Activated CD4-positive, alpha-beta memory T cell treated with anti-CD3 and anti-CD28 coated beads, Interleukin-2, amount 10 ng/mL, durations not matched to agents 7 days and 5 days (primary cell): ENCODE data around the gene KNSTRN. TPM values are rescaled to one million over a fixed set of nuclear protein-coding genes. Genes with fewer than 3 reads are reported as not detected.

Experiments
- CTCF ChIA-PET: fragments of 350-600 bp; sonication (Branson Sonifier 250); formaldehyde crosslinking; loops from one replicate; lab custom pipeline; 2021; ENCODE audit warnings: antibody characterized with exemption, inconsistent platforms; lab: Charles Lee
- POLR2A ChIA-PET: fragments of 350-600 bp; sonication (Branson Sonifier 250); formaldehyde crosslinking; loops from one replicate; lab custom pipeline; 2021; ENCODE audit warnings: antibody characterized with exemption; lab: Charles Lee
- DNase-seq: peaks from one replicate; pipeline ENCODE4 v3.0.0-alpha.2; 2020
- H3K27ac Mint-ChIP-seq: one replicate; pipeline ENCODE4 v1.8.0; 2021; ENCODE audit warnings: mild to moderate bottlenecking, mixed read lengths
- H3K27me3 Mint-ChIP-seq: one replicate; pipeline ENCODE4 v1.8.0; 2021; ENCODE audit warnings: mixed read lengths
- H3K36me3 Mint-ChIP-seq: one replicate; pipeline ENCODE4 v1.8.0; 2021; ENCODE audit warnings: low read depth, mixed read lengths
- H3K4me1 Mint-ChIP-seq: one replicate; pipeline ENCODE4 v1.8.0; 2021; ENCODE audit warnings: mixed read lengths
- H3K4me3 Mint-ChIP-seq: one replicate; pipeline ENCODE4 v1.8.0; 2021; ENCODE audit warnings: mild to moderate bottlenecking, mixed read lengths
- H3K9me3 Mint-ChIP-seq: one replicate; pipeline ENCODE4 v1.8.0; 2021; ENCODE audit warnings: mixed read lengths
- total RNA-seq, 2 experiments: library from RNA; stranded (reverse); gene quantifications; one replicate each; pipeline ENCODE4 v1.2.3, GENCODE V29; 2021

The KNSTRN gene
- total RNA-seq, 2 experiments from 2014 or later, result 54.2 to 54.3 TPM

- ChIA-PET CTCF (interaction anchor here (0.6 kb wide), 1 partner anchor 10 kb away, joined by 4 read pairs; no protein-coding TSS in a partner anchor), POLR2A (interaction anchor here (1.1 kb wide), 1 partner anchor 44 kb away, joined by 3 read pairs; no protein-coding TSS in a partner anchor)
- DNase-seq, result no peak
- peaks cover 3% of the 10 kb centered on the region for H3K4me1 Mint-ChIP-seq
- H3K4me3 Mint-ChIP-seq, result no peak overlapping the region
- H3K27me3 Mint-ChIP-seq, result no peaks in the 10 kb centered on the region
- H3K36me3 Mint-ChIP-seq, result no peaks in the 10 kb centered on the region
- H3K9me3 Mint-ChIP-seq, result no peaks in the 10 kb centered on the region
- no peak overlapping the region for H3K27ac Mint-ChIP-seq
Observed at GRCh38 chr15:40347559-40348473, 34.7 kb upstream of the KNSTRN start.

- Mint-ChIP-seq H3K9me3 (no peaks in the 10 kb centered on the region), H3K36me3 (no peaks in the 10 kb centered on the region), H3K4me1 (peaks cover 3% of the 10 kb centered on the region), H3K4me3 (no peak overlapping the region), H3K27me3 (no peaks in the 10 kb centered on the region), H3K27ac (no peak overlapping the region)
- POLR2A ChIA-PET, result interaction anchor here (1.1 kb wide), 1 partner anchor 43 kb away, joined by 3 read pairs; no protein-coding TSS in a partner anchor
- CTCF ChIA-PET, result interaction anchor here (0.6 kb wide), 1 partner anchor 11 kb away, joined by 4 read pairs; no protein-coding TSS in a partner anchor
- DNase-seq, result no peak
Observed at GRCh38 chr15:40348474-40348870, 34.0 kb upstream of the KNSTRN start.

- ChIA-PET POLR2A (no interaction called here), CTCF (no interaction called here)
- Mint-ChIP-seq H3K27me3 (no peaks in the 10 kb centered on the region), H3K4me3 (no peak overlapping the region), H3K27ac (no peak overlapping the region), H3K4me1 (no peaks in the 10 kb centered on the region), H3K9me3 (no peaks in the 10 kb centered on the region), H3K36me3 (no peaks in the 10 kb centered on the region)
- DNase-seq, result no peak
Observed at GRCh38 chr15:40349163-40349562, 33.4 kb upstream of the KNSTRN start.

- ChIA-PET POLR2A (no interaction called here), CTCF (interaction anchor here (0.7 to 1.5 kb wide), 3 partner anchors 16 to 78 kb away, joined by 3 to 4 read pairs (median 3); no protein-coding TSS in a partner anchor)
- Mint-ChIP-seq H3K36me3 (no peaks in the 10 kb centered on the region), H3K27me3 (peaks cover 16% of the 10 kb centered on the region), H3K27ac (no peak overlapping the region), H3K4me3 (no peak overlapping the region), H3K9me3 (no peaks in the 10 kb centered on the region), H3K4me1 (no peaks in the 10 kb centered on the region)
- no peak for DNase-seq
Observed at GRCh38 chr15:40352281-40352901, 30.1 kb upstream of the KNSTRN start.

- H3K27me3 Mint-ChIP-seq, result peaks cover 16% of the 10 kb centered on the region
- DNase-seq, result no peak
- H3K4me1 Mint-ChIP-seq, result peaks cover 5% of the 10 kb centered on the region
- no peaks in the 10 kb centered on the region for H3K36me3 Mint-ChIP-seq
- POLR2A ChIA-PET, result no interaction called here
- H3K4me3 Mint-ChIP-seq, result no peak overlapping the region
- CTCF ChIA-PET, result interaction anchor here (1.3 to 2.7 kb wide), 2 partner anchors 9 to 69 kb away, joined by 6 to 7 read pairs; no protein-coding TSS in a partner anchor
- H3K27ac Mint-ChIP-seq, result no peak overlapping the region
- H3K9me3 Mint-ChIP-seq, result no peaks in the 10 kb centered on the region
Observed at GRCh38 chr15:40353697-40354096, 28.8 kb upstream of the KNSTRN start.

- H3K4me1 Mint-ChIP-seq, result peaks cover 11% of the 10 kb centered on the region
- H3K4me3 Mint-ChIP-seq, result no peak overlapping the region
- H3K9me3 Mint-ChIP-seq, result no peaks in the 10 kb centered on the region
- DNase-seq, result no peak
- POLR2A ChIA-PET, result no interaction called here
- CTCF ChIA-PET, result interaction anchor here (0.7 to 3.8 kb wide), 9 partner anchors 10 to 213 kb away, joined by 3 to 30 read pairs (median 7); no protein-coding TSS in a partner anchor
- H3K27me3 Mint-ChIP-seq, result peaks cover 18% of the 10 kb centered on the region
- no peaks in the 10 kb centered on the region for H3K36me3 Mint-ChIP-seq
- H3K27ac Mint-ChIP-seq, result no peak overlapping the region
Observed at GRCh38 chr15:40354408-40355171, 27.9 kb upstream of the KNSTRN start.

- Mint-ChIP-seq H3K4me1 (peaks cover 11% of the 10 kb centered on the region), H3K27me3 (peaks cover 18% of the 10 kb centered on the region), H3K4me3 (no peak overlapping the region), H3K9me3 (no peaks in the 10 kb centered on the region), H3K36me3 (no peaks in the 10 kb centered on the region), H3K27ac (no peak overlapping the region)
- ChIA-PET POLR2A (interaction anchor here (1.0 to 1.3 kb wide), 3 partner anchors 10 to 27 kb away, joined by 3 to 4 read pairs (median 3); partner anchors contain the start of gene KNSTRN), CTCF (interaction anchor here (1.0 to 3.8 kb wide), 7 partner anchors 11 to 77 kb away, joined by 4 to 30 read pairs (median 8); partner anchors contain the start of gene INAFM2)
- no peak for DNase-seq
Observed at GRCh38 chr15:40355976-40356585, 26.4 kb upstream of the KNSTRN start.

- ChIA-PET POLR2A (interaction anchor here (1.0 to 1.3 kb wide), 4 partner anchors 11 to 49 kb away, joined by 3 to 4 read pairs (median 4); partner anchors contain the start of gene KNSTRN), CTCF (interaction anchor here (0.8 to 3.8 kb wide), 7 partner anchors 11 to 50 kb away, joined by 3 to 30 read pairs (median 4); partner anchors contain the start of gene INAFM2)
- H3K9me3 Mint-ChIP-seq, result no peaks in the 10 kb centered on the region
- no peak for DNase-seq
- peaks cover 11% of the 10 kb centered on the region for H3K4me1 Mint-ChIP-seq
- peaks cover 18% of the 10 kb centered on the region for H3K27me3 Mint-ChIP-seq
- H3K27ac Mint-ChIP-seq, result no peak overlapping the region
- H3K36me3 Mint-ChIP-seq, result no peaks in the 10 kb centered on the region
- peak overlapping the region; percentile 36 for H3K4me3 Mint-ChIP-seq
Observed at GRCh38 chr15:40357246-40357645, 25.3 kb upstream of the KNSTRN start.

GRCh38 chr15:40357723-40358470 lies 24.6 kb upstream of the KNSTRN start, which contains the start of gene DISP2:
Gene DISP2 (plus strand): TSS chr15:40358219. CDS start chr15:40358322, 103 bp downstream.
- no peak within 1 kb of the TSS for H3K27ac Mint-ChIP-seq

GRCh38 chr15:40358471-40359353 lies 23.8 kb upstream of the KNSTRN start:
- POLR2A ChIA-PET, result no interaction called here
- no peaks in the 10 kb centered on the region for H3K9me3 Mint-ChIP-seq
- CTCF ChIA-PET, result interaction anchor here (1.0 to 1.8 kb wide), 2 partner anchors 14 to 52 kb away, joined by 3 to 12 read pairs; no protein-coding TSS in a partner anchor
- H3K27ac Mint-ChIP-seq, result no peak overlapping the region
- H3K4me1 Mint-ChIP-seq, result peaks cover 11% of the 10 kb centered on the region
- DNase-seq, result peak; percentile 37
- H3K27me3 Mint-ChIP-seq, result peaks cover 18% of the 10 kb centered on the region
- no peaks in the 10 kb centered on the region for H3K36me3 Mint-ChIP-seq
- H3K4me3 Mint-ChIP-seq, result peak overlapping the region; percentile 71

More at GRCh38 chr15:40357723-40358470, 24.6 kb upstream of the KNSTRN start, which contains the start of gene DISP2:
- no peaks in the 10 kb centered on the region for H3K36me3 Mint-ChIP-seq
- H3K4me1 Mint-ChIP-seq, result peaks cover 11% of the 10 kb centered on the region
- POLR2A ChIA-PET, result interaction anchor here (1.0 kb wide), 1 partner anchor 50 kb away, joined by 4 read pairs; no protein-coding TSS in a partner anchor
- H3K9me3 Mint-ChIP-seq, result no peaks in the 10 kb centered on the region
- peaks cover 18% of the 10 kb centered on the region for H3K27me3 Mint-ChIP-seq
- peak within 1 kb of the TSS; percentile 72 for H3K4me3 Mint-ChIP-seq
- CTCF ChIA-PET, result interaction anchor here (0.8 to 3.8 kb wide), 4 partner anchors 10 to 51 kb away, joined by 3 to 30 read pairs (median 8); no protein-coding TSS in a partner anchor
- peak; percentile 93 for DNase-seq
